Measurements from ENCODE around the gene VIPR2.
"Not testable (repeated sequence)": the region's sequence is repeated elsewhere in the genome, so short reads cannot be mapped to it uniquely, and the experiment has no call there.

The VIPR2 gene

DNA sequence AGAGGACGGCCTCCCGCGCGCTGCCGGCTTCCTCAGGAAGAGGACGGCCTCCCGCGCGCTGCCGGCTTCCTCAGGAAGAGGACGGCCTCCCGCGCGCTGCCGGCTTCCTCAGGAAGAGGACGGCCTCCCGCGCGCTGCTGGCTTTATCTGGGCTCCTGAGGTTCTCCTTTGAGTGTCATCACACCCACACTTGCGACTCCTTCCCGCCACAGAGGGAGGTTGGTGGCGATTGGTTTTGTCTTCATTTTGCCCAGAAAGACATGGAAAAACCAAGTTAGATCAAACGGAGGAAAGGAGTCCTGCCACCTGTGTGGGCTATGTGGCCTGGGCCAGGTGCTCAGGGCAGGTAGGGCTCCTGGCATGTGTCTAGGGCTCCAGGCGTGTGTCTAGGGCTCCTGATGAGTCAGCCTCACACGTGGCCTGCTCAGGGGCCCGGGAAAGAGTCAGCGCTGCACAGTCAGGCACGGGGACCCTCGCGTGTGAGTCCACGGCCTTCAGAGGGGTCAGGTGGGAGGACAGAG is 138.0 kb downstream of the VIPR2 start:
- no peak for DNase-seq (ENCODE audit: low read depth)
- TF ChIP-seq, protein P1, sequence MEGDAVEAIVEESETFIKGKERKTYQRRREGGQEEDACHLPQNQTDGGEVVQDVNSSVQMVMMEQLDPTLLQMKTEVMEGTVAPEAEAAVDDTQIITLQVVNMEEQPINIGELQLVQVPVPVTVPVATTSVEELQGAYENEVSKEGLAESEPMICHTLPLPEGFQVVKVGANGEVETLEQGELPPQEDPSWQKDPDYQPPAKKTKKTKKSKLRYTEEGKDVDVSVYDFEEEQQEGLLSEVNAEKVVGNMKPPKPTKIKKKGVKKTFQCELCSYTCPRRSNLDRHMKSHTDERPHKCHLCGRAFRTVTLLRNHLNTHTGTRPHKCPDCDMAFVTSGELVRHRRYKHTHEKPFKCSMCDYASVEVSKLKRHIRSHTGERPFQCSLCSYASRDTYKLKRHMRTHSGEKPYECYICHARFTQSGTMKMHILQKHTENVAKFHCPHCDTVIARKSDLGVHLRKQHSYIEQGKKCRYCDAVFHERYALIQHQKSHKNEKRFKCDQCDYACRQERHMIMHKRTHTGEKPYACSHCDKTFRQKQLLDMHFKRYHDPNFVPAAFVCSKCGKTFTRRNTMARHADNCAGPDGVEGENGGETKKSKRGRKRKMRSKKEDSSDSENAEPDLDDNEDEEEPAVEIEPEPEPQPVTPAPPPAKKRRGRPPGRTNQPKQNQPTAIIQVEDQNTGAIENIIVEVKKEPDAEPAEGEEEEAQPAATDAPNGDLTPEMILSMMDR (IDR thresholded peaks at IDR 0.05; ENCODE audit: control insufficient read depth, extremely low read depth, insufficient read depth) = no peak
- H3K4me3 ChIP-seq (ENCODE audit: low read depth, low read length) = no peak overlapping the region

DNA sequence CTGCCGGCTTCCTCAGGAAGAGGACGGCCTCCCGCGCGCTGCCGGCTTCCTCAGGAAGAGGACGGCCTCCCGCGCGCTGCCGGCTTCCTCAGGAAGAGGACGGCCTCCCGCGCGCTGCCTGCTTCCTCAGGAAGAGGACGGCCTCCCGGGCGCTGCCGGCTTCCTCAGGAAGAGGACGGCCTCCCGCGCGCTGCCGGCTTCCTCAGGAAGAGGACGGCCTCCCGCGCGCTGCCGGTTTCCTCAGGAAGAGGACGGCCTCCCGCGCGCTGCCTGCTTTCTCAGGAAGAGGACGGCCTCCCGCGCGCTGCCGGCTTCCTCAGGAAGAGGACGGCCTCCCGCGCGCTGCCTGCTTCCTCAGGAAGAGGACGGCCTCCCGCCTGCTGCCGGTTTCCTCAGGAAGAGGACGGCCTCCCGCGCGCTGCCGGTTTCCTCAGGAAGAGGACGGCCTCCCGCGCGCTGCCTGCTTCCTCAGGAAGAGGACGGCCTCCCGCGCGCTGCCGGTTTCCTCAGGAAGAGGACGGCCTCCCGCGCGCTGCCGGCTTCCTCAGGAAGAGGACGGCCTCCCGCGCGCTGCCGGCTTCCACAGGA is 138.6 kb downstream of the VIPR2 start:
- not testable (repeated sequence) for H3K4me3 ChIP-seq (ENCODE audit: low read depth, low read length); DNase-seq (ENCODE audit: low read depth)

DNA sequence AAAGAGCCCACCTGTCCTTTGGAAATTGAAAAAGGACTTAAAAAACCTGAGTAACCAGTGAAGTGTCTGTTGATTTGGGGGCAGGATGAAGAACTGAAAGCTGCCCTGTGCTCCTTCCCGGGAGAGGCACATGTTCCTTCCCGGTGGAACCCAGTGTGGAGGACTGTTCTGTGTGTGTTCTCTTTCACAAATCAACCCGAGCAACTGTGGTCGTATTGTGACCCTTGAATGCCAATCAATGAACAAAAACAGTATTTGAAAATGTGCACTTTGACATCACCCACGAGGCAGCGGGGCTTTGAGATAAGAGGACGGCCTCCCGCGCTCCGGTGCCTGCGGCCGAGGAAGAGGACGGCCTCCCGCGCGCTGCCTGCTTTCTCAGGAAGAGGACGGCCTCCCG is 139.0 kb downstream of the VIPR2 start:
- no peak for DNase-seq (ENCODE audit: low read depth)
- no peak overlapping the region for H3K4me3 ChIP-seq (ENCODE audit: low read depth, low read length)
- TF ChIP-seq, protein P1 (IDR thresholded peaks at IDR 0.05; ENCODE audit: control insufficient read depth, extremely low read depth, insufficient read depth) = no peak

DNA sequence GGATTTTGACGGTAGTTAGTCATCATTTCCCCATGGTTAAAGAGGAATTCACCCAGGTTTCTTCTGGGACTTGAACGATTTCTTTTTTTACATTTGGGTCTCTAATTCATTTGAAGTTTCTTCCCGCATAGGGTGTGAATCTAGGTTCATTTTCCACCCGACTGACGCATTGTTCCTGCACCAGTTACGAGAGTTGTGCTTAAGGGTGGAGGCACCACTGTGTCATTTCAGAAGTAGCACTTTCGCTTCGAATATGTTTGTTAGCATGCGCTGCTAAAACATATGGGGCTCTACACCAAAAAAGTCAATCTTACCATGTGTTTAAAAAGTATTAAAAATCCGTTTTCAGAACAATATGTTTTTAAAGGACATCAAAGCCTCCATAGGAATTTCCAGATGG is 140.3 kb downstream of the VIPR2 start:
- no peak for DNase-seq (ENCODE audit: low read depth)
- no peak overlapping the region for H3K4me3 ChIP-seq (ENCODE audit: low read depth, low read length)
- TF ChIP-seq, protein P1 (IDR thresholded peaks at IDR 0.05; ENCODE audit: control insufficient read depth, extremely low read depth, insufficient read depth) = no peak

DNA sequence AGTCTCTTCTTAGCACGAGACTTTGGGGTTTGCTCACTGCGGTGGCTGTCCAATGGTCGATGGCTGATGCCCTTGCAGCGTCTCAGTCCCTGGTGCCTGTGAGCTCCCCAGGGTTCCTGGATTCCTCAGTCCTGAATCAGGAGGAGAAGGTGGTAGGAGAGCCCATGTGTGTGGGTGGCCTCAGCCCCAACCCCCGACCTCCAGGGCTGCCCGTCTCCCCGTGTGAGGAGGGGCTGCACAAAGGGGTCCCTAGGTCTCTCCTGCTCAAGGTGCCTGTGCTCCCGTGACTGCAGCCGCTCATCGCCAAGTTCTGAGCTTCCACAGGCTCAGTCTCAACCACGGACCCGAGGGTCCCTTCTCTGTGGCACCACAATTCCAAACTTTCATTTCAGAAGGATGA is 142.9 kb downstream of the VIPR2 start:
- TF ChIP-seq, protein P1 (IDR thresholded peaks at IDR 0.05; ENCODE audit: control insufficient read depth, extremely low read depth, insufficient read depth) = no peak
- H3K4me3 ChIP-seq (ENCODE audit: low read depth, low read length) = no peak overlapping the region
- DNase-seq (ENCODE audit: low read depth) = no peak

DNA sequence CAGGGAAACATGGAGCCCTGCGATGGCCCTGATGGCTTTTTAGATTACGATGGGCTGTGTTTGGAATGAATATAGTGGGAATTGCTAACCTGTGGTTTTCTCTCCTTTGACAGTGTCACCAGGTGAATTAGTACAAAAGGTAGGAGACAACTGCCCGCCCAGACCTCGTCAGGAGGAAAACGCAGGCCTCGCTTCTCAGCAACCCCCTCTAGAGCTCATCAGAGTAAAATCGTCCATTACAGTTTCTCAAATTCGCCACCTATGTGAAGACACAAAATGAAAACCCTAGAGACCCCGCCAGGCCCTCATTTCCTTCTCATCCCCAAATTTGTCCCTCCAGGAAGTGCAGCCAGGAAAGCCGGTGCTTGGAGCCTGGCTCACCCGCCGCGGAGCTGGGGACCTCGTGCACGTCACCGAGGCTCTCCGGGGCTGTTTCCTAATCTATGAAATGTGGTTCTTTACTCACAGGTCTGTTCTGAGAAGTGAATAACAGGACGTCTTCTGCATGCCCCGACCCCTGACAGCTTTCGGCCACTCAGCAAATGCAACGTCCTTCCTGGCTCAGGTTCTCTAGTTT is 143.7 kb downstream of the VIPR2 start:
- no peak overlapping the region for H3K4me3 ChIP-seq (ENCODE audit: low read depth, low read length)
- no peak for DNase-seq (ENCODE audit: low read depth)
- TF ChIP-seq, protein P1 (IDR thresholded peaks at IDR 0.05; ENCODE audit: control insufficient read depth, extremely low read depth, insufficient read depth) = 0 out of 2 replicates have a peak, but pooled peaks have one; percentile 3

DNA sequence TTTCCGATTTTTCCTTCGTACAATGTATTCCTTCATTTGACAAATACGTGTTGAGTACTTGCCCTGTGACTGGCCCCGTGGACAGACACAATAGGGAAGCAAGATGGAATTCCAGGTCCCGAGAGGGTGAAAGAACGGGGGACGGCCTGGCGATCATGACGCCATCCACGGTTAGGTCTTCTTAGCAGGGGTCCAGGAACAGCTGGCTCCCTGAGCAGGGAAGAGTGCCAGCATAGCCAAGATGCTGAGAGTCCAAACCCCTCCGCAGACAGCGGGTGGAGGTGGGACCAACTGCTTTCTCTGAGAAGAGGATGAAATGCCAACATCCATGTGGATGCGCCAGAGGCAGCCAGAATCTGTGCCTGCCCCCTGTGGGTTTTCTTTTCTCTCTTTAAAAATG is 144.6 kb downstream of the VIPR2 start:
- no peak overlapping the region for H3K4me3 ChIP-seq (ENCODE audit: low read depth, low read length)
- TF ChIP-seq, protein P1 (IDR thresholded peaks at IDR 0.05; ENCODE audit: control insufficient read depth, extremely low read depth, insufficient read depth) = no peak
- DNase-seq (ENCODE audit: low read depth) = no peak
